ENCODE results near the gene AIG1. TPM values are rescaled to one million over a fixed set of nuclear protein-coding genes. Genes with fewer than 3 reads are reported as not detected.
A peak's percentile ranks its signal among the peaks of the same experiment; 100 is the strongest.

The AIG1 gene
- total and polyA plus RNA-seq, 2 of the 13 experiments (the other 11 are each of a cell fraction or from before 2014, with no cell fraction given): 115 to 197 TPM

- TF ChIP-seq HINFP (CRISPR knock-in tag; IDR thresholded peaks at IDR 0.05; ENCODE audit: low read depth) (0 out of 2 replicates have a peak, but pooled peaks have one; percentile 49), ZNF577 (CRISPR knock-in tag; IDR thresholded peaks at IDR 0.05; ENCODE audit: borderline replicate concordance, low read depth) (peak; percentile 87; the same call in 1 of the 2 replicates), HMGXB4 (CRISPR knock-in tag; IDR thresholded peaks at IDR 0.05; ENCODE audit: borderline replicate concordance in 1 of 2, low read depth in 1 of 2) (peak; percentile 29 to 60; a peak in 3 of 4 replicates), ZSCAN12 (CRISPR knock-in tag; IDR thresholded peaks at IDR 0.05) (no peak), JUND (CRISPR knock-in tag; IDR thresholded peaks at IDR 0.05) (0 out of 2 replicates have a peak, but pooled peaks have one; percentile 20), ZNF430 (CRISPR knock-in tag; IDR thresholded peaks at IDR 0.05) (peak; percentile 93), NFIC (IDR thresholded peaks at IDR 0.05; ENCODE audit: low read length) (peak; percentile 15; the same call in 1 of the 2 replicates), SP1 (IDR thresholded peaks at IDR 0.05) (no peak), SP1 (CRISPR knock-in tag; IDR thresholded peaks at IDR 0.05) (peak; percentile 54), KDM1A (CRISPR knock-in tag; IDR thresholded peaks at IDR 0.05) (peak; percentile 73), TMF1 (CRISPR knock-in tag; IDR thresholded peaks at IDR 0.05; ENCODE audit: low read depth) (peak; percentile 8; the same call in 1 of the 2 replicates), ZNF709 (CRISPR knock-in tag; IDR thresholded peaks at IDR 0.05) (peak; percentile 49; the same call in 1 of the 2 replicates), ZNF703 (CRISPR knock-in tag; IDR thresholded peaks at IDR 0.05; ENCODE audit: borderline replicate concordance) (0 out of 2 replicates have a peak, but pooled peaks have one; percentile 26), ZNF343 (CRISPR knock-in tag; IDR thresholded peaks at IDR 0.05) (0 out of 2 replicates have a peak, but pooled peaks have one; percentile 79), RBFOX2 (IDR thresholded peaks at IDR 0.05; ENCODE audit: low read depth, low read length) (peak; percentile 83), ZNF275 (CRISPR knock-in tag; IDR thresholded peaks at IDR 0.05; ENCODE audit: borderline replicate concordance) (no peak), TIGD3 (CRISPR knock-in tag; IDR thresholded peaks at IDR 0.05; ENCODE audit: borderline replicate concordance) (peak; percentile 89; the same call in 1 of the 2 replicates), NR2C2 (CRISPR knock-in tag; IDR thresholded peaks at IDR 0.05; ENCODE audit: borderline replicate concordance) (peak; percentile 65; the same call in 1 of the 2 replicates)
Observed at GRCh38 chr6:143060806-143061596, at the start of gene AIG1 (continued).

Data from HepG2 (cell line).